Measurements from ENCODE around the gene GAR1. TPM values are rescaled to one million over a fixed set of nuclear protein-coding genes. Genes with fewer than 3 reads are reported as not detected.
"Not testable (repeated sequence)": the region's sequence is repeated elsewhere in the genome, so short reads cannot be mapped to it uniquely, and the experiment has no call there.

Gene GAR1
- total RNA-seq, 1 experiment from 2014 or later: 15.9 TPM

DNA sequence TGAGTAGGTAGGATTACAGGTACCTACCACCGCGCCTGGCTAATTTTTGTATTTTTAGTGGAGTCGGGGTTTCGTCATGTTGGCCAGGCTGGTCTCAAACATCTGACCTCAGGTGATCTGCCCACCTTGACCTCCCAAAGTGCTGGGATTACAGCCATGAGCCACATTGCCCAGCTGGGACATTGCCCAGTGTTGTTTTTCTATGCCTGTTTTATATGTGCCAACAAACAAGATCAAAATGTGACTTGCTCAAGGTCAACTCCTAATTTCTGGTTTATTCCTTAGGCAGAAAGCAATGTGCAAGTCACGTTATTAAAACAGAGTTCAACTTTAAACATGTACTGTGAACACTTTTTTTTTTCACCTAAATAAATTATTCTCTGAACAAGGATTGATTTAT, 35.0 kb downstream of the GAR1 start:
- Histone ChIP-seq H3K27ac (ENCODE audit: low read length) (no peak overlapping the region), H4K20me1 (ENCODE audit: low read length) (no peaks in the 10 kb centered on the region), H3F3A (ENCODE audit: low read length, unreplicated experiment) (no peaks in the 10 kb centered on the region), H2AFZ (ENCODE audit: low read length) (no peak overlapping the region), H3K4me2 (ENCODE audit: low read length) (no peak overlapping the region), H3K27me3 (ENCODE audit: low read length) (no peaks in the 10 kb centered on the region), H3K79me2 (ENCODE audit: low read length) (no peaks in the 10 kb centered on the region), H3K9me2 (replicated peaks; ENCODE audit: low read length) (no peaks in the 10 kb centered on the region), H3K4me3 (ENCODE audit: low read length) (no peak overlapping the region), H3K36me3 (ENCODE audit: low read depth, low read length) (no peaks in the 10 kb centered on the region), H3K9me3 (ENCODE audit: low read length) (no peaks in the 10 kb centered on the region), H3K9ac (ENCODE audit: low read length) (no peak overlapping the region), H3K4me1 (ENCODE audit: insufficient read depth, low read length) (no peaks in the 10 kb centered on the region)
- CTCF ChIA-PET: no interaction called here
- no TSS peak for BruUV-seq (replicated peaks)
- ATAC-seq: no peak
- DNase-seq: no peak
- POLR2A ChIA-PET (ENCODE audit: unreplicated experiment): no interaction called here
- intact Hi-C loops (cut with micrococcal nuclease): no loop called here
- no peak for TF ChIP-seq EZH2phosphoT487 (IDR thresholded peaks at IDR 0.05; ENCODE audit: borderline replicate concordance, low read length)
- TF ChIP-seq, protein P1, sequence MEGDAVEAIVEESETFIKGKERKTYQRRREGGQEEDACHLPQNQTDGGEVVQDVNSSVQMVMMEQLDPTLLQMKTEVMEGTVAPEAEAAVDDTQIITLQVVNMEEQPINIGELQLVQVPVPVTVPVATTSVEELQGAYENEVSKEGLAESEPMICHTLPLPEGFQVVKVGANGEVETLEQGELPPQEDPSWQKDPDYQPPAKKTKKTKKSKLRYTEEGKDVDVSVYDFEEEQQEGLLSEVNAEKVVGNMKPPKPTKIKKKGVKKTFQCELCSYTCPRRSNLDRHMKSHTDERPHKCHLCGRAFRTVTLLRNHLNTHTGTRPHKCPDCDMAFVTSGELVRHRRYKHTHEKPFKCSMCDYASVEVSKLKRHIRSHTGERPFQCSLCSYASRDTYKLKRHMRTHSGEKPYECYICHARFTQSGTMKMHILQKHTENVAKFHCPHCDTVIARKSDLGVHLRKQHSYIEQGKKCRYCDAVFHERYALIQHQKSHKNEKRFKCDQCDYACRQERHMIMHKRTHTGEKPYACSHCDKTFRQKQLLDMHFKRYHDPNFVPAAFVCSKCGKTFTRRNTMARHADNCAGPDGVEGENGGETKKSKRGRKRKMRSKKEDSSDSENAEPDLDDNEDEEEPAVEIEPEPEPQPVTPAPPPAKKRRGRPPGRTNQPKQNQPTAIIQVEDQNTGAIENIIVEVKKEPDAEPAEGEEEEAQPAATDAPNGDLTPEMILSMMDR (conservative IDR thresholded peaks at IDR 0.05; ENCODE audit: low read depth, low read length): no peak
- no peak for TF ChIP-seq EZH2 (IDR thresholded peaks at IDR 0.05; ENCODE audit: low read length, unreplicated experiment)

DNA sequence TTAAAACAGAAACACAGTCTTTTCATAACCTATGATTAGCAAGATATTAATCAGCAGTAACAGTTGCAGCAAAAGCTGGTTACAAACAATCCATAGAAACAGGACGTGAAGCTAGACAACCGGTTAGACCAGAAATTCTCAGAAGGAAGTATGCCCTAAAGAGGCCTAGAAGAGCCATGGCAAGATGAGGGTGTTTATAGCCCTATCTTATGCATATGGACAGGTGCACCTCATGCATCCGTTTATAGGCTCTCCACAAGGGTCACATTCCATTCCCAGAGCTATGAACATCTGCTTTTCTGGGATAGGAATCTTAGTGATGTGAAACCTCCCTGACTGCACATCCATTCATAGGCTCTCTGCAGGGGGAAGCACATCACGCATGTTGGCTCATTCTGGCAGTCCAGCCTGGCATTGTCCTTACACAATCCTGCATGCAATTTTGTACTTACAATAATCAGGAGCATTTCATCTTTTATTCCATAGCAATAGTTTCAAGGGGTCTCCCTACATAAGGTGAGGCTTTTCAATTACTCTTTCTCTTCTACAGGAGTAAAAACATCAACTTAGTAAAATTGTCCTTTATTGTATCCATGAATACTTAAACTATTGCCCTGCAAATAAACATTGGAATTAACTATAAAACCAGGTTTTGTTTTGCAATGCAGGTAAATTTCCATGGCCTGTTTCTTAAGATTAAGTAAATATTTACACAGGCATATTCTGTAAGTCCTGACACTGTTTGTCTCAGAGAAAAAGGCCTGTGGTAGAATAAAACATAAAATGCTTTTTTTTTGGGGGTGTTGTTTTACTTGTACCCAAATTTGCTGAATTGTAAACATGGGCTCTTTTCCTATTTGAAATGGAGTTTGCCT, 44.1 kb downstream of the GAR1 start:
- H3K9me3 ChIP-seq (ENCODE audit: low read length); H2AFZ ChIP-seq (ENCODE audit: low read length); ATAC-seq; H3K9ac ChIP-seq (ENCODE audit: low read length); H3K79me2 ChIP-seq (ENCODE audit: low read length); POLR2A ChIA-PET (ENCODE audit: unreplicated experiment); H3K27ac ChIP-seq (ENCODE audit: low read length); H3F3A ChIP-seq (ENCODE audit: low read length, unreplicated experiment); CTCF ChIA-PET; H3K4me2 ChIP-seq (ENCODE audit: low read length); H3K4me1 ChIP-seq (ENCODE audit: insufficient read depth, low read length); H3K9me2 ChIP-seq (replicated peaks; ENCODE audit: low read length); BruUV-seq (replicated peaks); intact Hi-C loops (cut with micrococcal nuclease); H3K36me3 ChIP-seq (ENCODE audit: low read depth, low read length); DNase-seq; H4K20me1 ChIP-seq (ENCODE audit: low read length); H3K4me3 ChIP-seq (ENCODE audit: low read length); H3K27me3 ChIP-seq (ENCODE audit: low read length): not testable (repeated sequence)

DNA sequence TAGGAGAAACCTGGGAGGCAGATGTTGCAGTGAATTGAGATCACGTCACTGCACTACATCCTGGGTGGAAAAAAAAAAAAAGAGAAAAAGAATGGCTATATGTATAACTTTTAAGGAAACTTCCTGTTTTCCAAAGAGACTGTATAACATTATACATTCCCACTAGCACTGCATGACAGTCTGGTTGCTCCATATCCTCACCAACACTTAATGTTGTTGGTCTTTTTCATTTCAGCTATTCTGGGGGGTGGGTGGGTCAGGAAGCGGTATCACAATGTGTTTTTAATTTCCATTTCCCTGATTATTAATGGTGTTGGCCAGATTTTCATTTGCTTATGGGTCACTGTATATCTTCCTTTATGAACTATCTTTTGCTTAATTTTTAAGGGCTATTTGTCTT, 45.7 kb downstream of the GAR1 start:
- no peak for DNase-seq
- no peaks in the 10 kb centered on the region for H3K27me3 ChIP-seq (ENCODE audit: low read length)
- TF ChIP-seq EZH2 (IDR thresholded peaks at IDR 0.05; ENCODE audit: low read length, unreplicated experiment): no peak
- TF ChIP-seq EZH2phosphoT487 (IDR thresholded peaks at IDR 0.05; ENCODE audit: borderline replicate concordance, low read length): no peak
- TF ChIP-seq, protein P1 (conservative IDR thresholded peaks at IDR 0.05; ENCODE audit: low read depth, low read length): no peak
- no TSS peak for BruUV-seq (replicated peaks)
- ATAC-seq: no peak
- H2AFZ ChIP-seq (ENCODE audit: low read length): no peak overlapping the region
- H3K9me2 ChIP-seq (replicated peaks; ENCODE audit: low read length): no peaks in the 10 kb centered on the region
- no peak overlapping the region for H3K4me2 ChIP-seq (ENCODE audit: low read length)
- CTCF ChIA-PET: no interaction called here
- no peaks in the 10 kb centered on the region for H3K36me3 ChIP-seq (ENCODE audit: low read depth, low read length)
- no peaks in the 10 kb centered on the region for H3F3A ChIP-seq (ENCODE audit: low read length, unreplicated experiment)
- intact Hi-C loops (cut with micrococcal nuclease): no loop called here
- H3K4me3 ChIP-seq (ENCODE audit: low read length): no peak overlapping the region
- no peak overlapping the region for H3K9ac ChIP-seq (ENCODE audit: low read length)
- no peaks in the 10 kb centered on the region for H3K4me1 ChIP-seq (ENCODE audit: insufficient read depth, low read length)
- 0 out of 2 replicates have a peak, but pooled peaks cover 2% of the 10 kb centered on the region for H3K9me3 ChIP-seq (ENCODE audit: low read length)
- no peaks in the 10 kb centered on the region for H4K20me1 ChIP-seq (ENCODE audit: low read length)
- POLR2A ChIA-PET (ENCODE audit: unreplicated experiment): no interaction called here
- no peaks in the 10 kb centered on the region for H3K79me2 ChIP-seq (ENCODE audit: low read length)
- no peak overlapping the region for H3K27ac ChIP-seq (ENCODE audit: low read length)
